ENCODE results near the gene TPM3.

Gene TPM3

DNA sequence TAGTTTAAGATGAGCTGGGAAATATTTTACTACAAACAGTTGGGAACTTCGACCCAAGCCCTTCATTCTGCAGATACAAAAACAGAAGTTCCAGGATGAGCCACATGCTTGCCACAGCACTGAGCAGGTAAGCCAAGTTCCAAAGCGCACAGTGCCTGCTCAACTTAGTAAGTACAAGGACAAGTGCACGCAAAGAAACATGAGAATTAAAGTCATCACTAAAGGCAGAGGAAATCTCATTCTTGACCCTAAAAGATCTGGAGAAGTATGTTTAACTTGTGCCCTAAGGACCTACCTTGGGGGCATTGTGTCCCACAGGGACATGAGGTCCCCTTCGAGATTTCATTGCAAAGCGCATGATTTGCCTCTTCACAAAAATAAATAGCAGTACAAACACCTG, 27.6 kb upstream of the TPM3 start:
- Histone ChIP-seq H2AFZ (ENCODE audit: low read length) (no peak overlapping the region), H3K36me3 (replicated peaks in 1 of 2; ENCODE audit: control insufficient read depth in 2 of 2, insufficient read depth in 2 of 2, low read length in 2 of 2) (peaks cover 11 to 64% of the 10 kb centered on the region in 2 donors), H3K27me3 (ENCODE audit: control insufficient read depth in 3 of 3, insufficient read depth in 3 of 3, low read depth in 1 of 3, low read length in 3 of 3) (no peaks in the 10 kb centered on the region), H3K9ac (ENCODE audit: low read depth, low read length, poor library complexity) (peak overlapping the region; percentile 7), H3K4me1 (ENCODE audit: control insufficient read depth in 2 of 2, insufficient read depth in 1 of 2, low read depth in 1 of 2, low read length in 2 of 2) (peaks cover 4 to 7% of the 10 kb centered on the region in 2 donors), H2BK120ac (ENCODE audit: low read depth, low read length) (no peak overlapping the region), H4K8ac (ENCODE audit: low read depth, low read length) (no peak overlapping the region), H3K23ac (ENCODE audit: low read depth, low read length, poor library complexity) (no peak overlapping the region), H4K91ac (ENCODE audit: low read depth, low read length, poor library complexity) (no peak overlapping the region), H3K9me3 (replicated peaks in 1 of 2; ENCODE audit: control insufficient read depth in 2 of 2, insufficient read depth in 1 of 2, low read depth in 1 of 2, low read length in 2 of 2) (peaks cover 0 to 6% of the 10 kb centered on the region in 2 donors), H2BK5ac (ENCODE audit: low read length) (peak overlapping the region; percentile 96), H3K14ac (ENCODE audit: low read length) (no peak overlapping the region), H3K79me1 (ENCODE audit: low read depth, low read length) (peaks cover 3% of the 10 kb centered on the region), H3K18ac (ENCODE audit: low read length) (no peak overlapping the region), H2AK5ac (ENCODE audit: low read depth, low read length) (no peak overlapping the region), H3K4ac (ENCODE audit: low read length) (no peak overlapping the region), H3K4me3 (ENCODE audit: low read length in 2 of 2) (peak overlapping the region; percentile 92 to 96), H3K4me2 (ENCODE audit: insufficient read depth, low read length, poor library complexity, severe bottlenecking) (peak overlapping the region; percentile 75), H3K27ac (replicated peaks; ENCODE audit: low read length) (peak overlapping the region; percentile 99), H2BK12ac (ENCODE audit: low read length) (no peak overlapping the region), H2BK15ac (ENCODE audit: low read length) (no peak overlapping the region)
- no peak for DNase-seq (ENCODE audit: low spot score)
- no CpG with 5 or more reads among the region's 5 CpGs for WGBS, 2 donors (ENCODE audit: extremely low coverage in 2 of 2, insufficient read length in 2 of 2, insufficient replicate concordance in 1 of 2)

DNA sequence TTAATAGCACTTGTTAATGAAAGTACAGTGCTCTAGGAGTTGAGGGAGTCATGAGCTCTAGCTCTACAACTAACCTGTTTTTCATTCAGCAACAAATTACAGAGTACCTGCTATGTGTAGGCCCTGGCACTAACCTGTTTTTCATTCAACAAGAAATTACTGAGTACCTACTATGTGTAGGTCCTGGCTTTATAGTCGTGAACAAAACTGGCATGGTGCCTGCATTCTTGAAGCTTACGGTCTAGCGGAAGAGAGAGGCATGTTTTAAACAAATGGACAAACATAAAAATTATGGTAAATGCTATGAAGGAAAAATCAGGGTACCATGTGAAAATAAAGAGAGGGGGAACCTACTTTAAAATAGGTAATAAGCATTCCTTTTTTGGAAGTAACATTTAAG, 26.6 kb upstream of the TPM3 start:
- Histone ChIP-seq H3K4ac (ENCODE audit: low read length) (no peak overlapping the region), H3K4me2 (ENCODE audit: insufficient read depth, low read length, poor library complexity, severe bottlenecking) (no peak overlapping the region), H3K23ac (ENCODE audit: low read depth, low read length, poor library complexity) (no peak overlapping the region), H3K79me1 (ENCODE audit: low read depth, low read length) (peaks cover 3% of the 10 kb centered on the region), H3K18ac (ENCODE audit: low read length) (no peak overlapping the region), H3K14ac (ENCODE audit: low read length) (no peak overlapping the region), H4K8ac (ENCODE audit: low read depth, low read length) (no peak overlapping the region), H2BK15ac (ENCODE audit: low read length) (no peak overlapping the region), H3K9me3 (replicated peaks in 1 of 2; ENCODE audit: control insufficient read depth in 2 of 2, insufficient read depth in 1 of 2, low read depth in 1 of 2, low read length in 2 of 2) (peaks cover 0 to 6% of the 10 kb centered on the region in 2 donors), H2BK120ac (ENCODE audit: low read depth, low read length) (no peak overlapping the region), H2BK12ac (ENCODE audit: low read length) (no peak overlapping the region), H3K4me3 (ENCODE audit: low read length in 2 of 2) (peak overlapping the region in 1 of 2 donors; percentile 96), H4K91ac (ENCODE audit: low read depth, low read length, poor library complexity) (no peak overlapping the region), H2BK5ac (ENCODE audit: low read length) (no peak overlapping the region), H3K27ac (replicated peaks; ENCODE audit: low read length) (no peak overlapping the region), H3K27me3 (ENCODE audit: control insufficient read depth in 3 of 3, insufficient read depth in 3 of 3, low read depth in 1 of 3, low read length in 3 of 3) (no peaks in the 10 kb centered on the region), H2AK5ac (ENCODE audit: low read depth, low read length) (no peak overlapping the region), H2AFZ (ENCODE audit: low read length) (no peak overlapping the region), H3K4me1 (ENCODE audit: control insufficient read depth in 2 of 2, insufficient read depth in 1 of 2, low read depth in 1 of 2, low read length in 2 of 2) (peaks cover 4 to 7% of the 10 kb centered on the region in 2 donors), H3K36me3 (replicated peaks in 1 of 2; ENCODE audit: control insufficient read depth in 2 of 2, insufficient read depth in 2 of 2, low read length in 2 of 2) (peaks cover 17 to 64% of the 10 kb centered on the region in 2 donors), H3K9ac (ENCODE audit: low read depth, low read length, poor library complexity) (no peak overlapping the region)
- DNase-seq (ENCODE audit: low spot score): no peak
- WGBS, 2 donors (ENCODE audit: extremely low coverage in 2 of 2, insufficient read length in 2 of 2, insufficient replicate concordance in 1 of 2): no CpG with 5 or more reads among the region's 3 CpGs

DNA sequence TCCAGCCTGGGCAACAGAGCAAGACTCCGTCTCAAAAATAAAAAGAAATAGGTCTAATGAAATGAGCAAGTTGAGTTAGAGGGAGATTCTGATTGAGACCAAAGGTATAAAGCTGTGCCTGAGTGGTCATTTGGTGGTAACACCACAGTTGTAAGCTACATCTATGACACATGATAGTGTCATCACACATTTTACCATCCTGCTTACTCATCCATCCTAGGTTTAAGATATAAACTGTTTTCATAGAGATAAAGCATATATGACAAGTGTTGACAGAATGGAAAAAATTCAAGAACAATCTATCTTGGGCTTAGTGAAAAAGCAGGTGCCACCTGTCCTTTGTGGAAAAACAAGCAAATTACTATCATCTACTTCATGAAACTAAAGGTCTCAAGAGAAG, 21.4 kb upstream of the TPM3 start:
- Histone ChIP-seq H3K36me3 (replicated peaks in 1 of 2; ENCODE audit: control insufficient read depth in 2 of 2, insufficient read depth in 2 of 2, low read length in 2 of 2) (peaks cover 30 to 93% of the 10 kb centered on the region in 2 donors), H3K27ac (replicated peaks; ENCODE audit: low read length) (no peak overlapping the region), H3K4ac (ENCODE audit: low read length) (no peak overlapping the region), H2AK5ac (ENCODE audit: low read depth, low read length) (no peak overlapping the region), H2BK12ac (ENCODE audit: low read length) (no peak overlapping the region), H3K4me3 (ENCODE audit: low read length in 2 of 2) (no peak overlapping the region), H2BK120ac (ENCODE audit: low read depth, low read length) (no peak overlapping the region), H3K9me3 (replicated peaks in 1 of 2; ENCODE audit: control insufficient read depth in 2 of 2, insufficient read depth in 1 of 2, low read depth in 1 of 2, low read length in 2 of 2) (no peaks in the 10 kb centered on the region), H3K18ac (ENCODE audit: low read length) (no peak overlapping the region), H3K4me1 (ENCODE audit: control insufficient read depth in 2 of 2, insufficient read depth in 1 of 2, low read depth in 1 of 2, low read length in 2 of 2) (no peaks in the 10 kb centered on the region), H3K27me3 (ENCODE audit: control insufficient read depth in 3 of 3, insufficient read depth in 3 of 3, low read depth in 1 of 3, low read length in 3 of 3) (no peaks in the 10 kb centered on the region), H4K8ac (ENCODE audit: low read depth, low read length) (no peak overlapping the region), H3K14ac (ENCODE audit: low read length) (no peak overlapping the region), H3K4me2 (ENCODE audit: insufficient read depth, low read length, poor library complexity, severe bottlenecking) (no peak overlapping the region), H2BK5ac (ENCODE audit: low read length) (no peak overlapping the region), H4K91ac (ENCODE audit: low read depth, low read length, poor library complexity) (no peak overlapping the region), H2AFZ (ENCODE audit: low read length) (no peak overlapping the region), H3K9ac (ENCODE audit: low read depth, low read length, poor library complexity) (no peak overlapping the region), H2BK15ac (ENCODE audit: low read length) (no peak overlapping the region), H3K23ac (ENCODE audit: low read depth, low read length, poor library complexity) (no peak overlapping the region), H3K79me1 (ENCODE audit: low read depth, low read length) (peaks cover 2% of the 10 kb centered on the region)
- no CpG with 5 or more reads among the region's 1 CpG for WGBS, 2 donors (ENCODE audit: extremely low coverage in 2 of 2, insufficient read length in 2 of 2, insufficient replicate concordance in 1 of 2)
- no peak for DNase-seq (ENCODE audit: low spot score)

DNA sequence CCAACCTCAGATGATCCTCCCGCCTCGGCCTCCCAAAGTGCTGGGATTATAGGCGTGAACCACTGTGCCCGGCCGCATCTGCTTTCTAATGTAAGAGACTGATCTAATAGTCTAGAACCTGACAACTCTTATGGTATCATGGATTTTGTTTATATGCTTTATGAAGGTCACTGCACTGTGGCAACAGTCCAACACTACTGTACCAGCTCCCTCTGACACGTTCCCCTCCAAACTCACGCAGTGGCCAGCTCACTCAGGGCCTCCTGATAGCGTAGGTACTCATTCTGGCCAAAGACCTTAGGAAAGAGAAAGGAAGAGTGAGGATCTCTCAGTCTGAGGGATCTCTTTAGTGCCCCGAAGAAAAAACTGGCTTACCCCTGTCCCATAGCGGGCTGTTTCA, 20.2 kb upstream of the TPM3 start:
- H2BK15ac ChIP-seq (ENCODE audit: low read length): no peak overlapping the region
- no peak for DNase-seq (ENCODE audit: low spot score)
- H3K23ac ChIP-seq (ENCODE audit: low read depth, low read length, poor library complexity): no peak overlapping the region
- H3K36me3 ChIP-seq (replicated peaks in 1 of 2; ENCODE audit: control insufficient read depth in 2 of 2, insufficient read depth in 2 of 2, low read length in 2 of 2): peaks cover 30 to 92% of the 10 kb centered on the region in 2 donors
- no CpG with 5 or more reads among the region's 10 CpGs for WGBS, 2 donors (ENCODE audit: extremely low coverage in 2 of 2, insufficient read length in 2 of 2, insufficient replicate concordance in 1 of 2)
- H3K4me2 ChIP-seq (ENCODE audit: insufficient read depth, low read length, poor library complexity, severe bottlenecking): no peak overlapping the region
- H3K9me3 ChIP-seq (replicated peaks in 1 of 2; ENCODE audit: control insufficient read depth in 2 of 2, insufficient read depth in 1 of 2, low read depth in 1 of 2, low read length in 2 of 2): no peaks in the 10 kb centered on the region
- no peak overlapping the region for H4K91ac ChIP-seq (ENCODE audit: low read depth, low read length, poor library complexity)
- H3K27ac ChIP-seq (replicated peaks; ENCODE audit: low read length): no peak overlapping the region
- no peak overlapping the region for H3K18ac ChIP-seq (ENCODE audit: low read length)
- no peak overlapping the region for H2BK120ac ChIP-seq (ENCODE audit: low read depth, low read length)
- no peaks in the 10 kb centered on the region for H3K27me3 ChIP-seq (ENCODE audit: control insufficient read depth in 3 of 3, insufficient read depth in 3 of 3, low read depth in 1 of 3, low read length in 3 of 3)
- no peak overlapping the region for H3K14ac ChIP-seq (ENCODE audit: low read length)
- no peak overlapping the region for H3K4me3 ChIP-seq (ENCODE audit: low read length in 2 of 2)
- no peak overlapping the region for H2BK5ac ChIP-seq (ENCODE audit: low read length)
- H2BK12ac ChIP-seq (ENCODE audit: low read length): no peak overlapping the region
- no peak overlapping the region for H2AK5ac ChIP-seq (ENCODE audit: low read depth, low read length)
- H3K79me1 ChIP-seq (ENCODE audit: low read depth, low read length): peaks cover 2% of the 10 kb centered on the region
- no peak overlapping the region for H2AFZ ChIP-seq (ENCODE audit: low read length)
- H3K4me1 ChIP-seq (ENCODE audit: control insufficient read depth in 2 of 2, insufficient read depth in 1 of 2, low read depth in 1 of 2, low read length in 2 of 2): peaks cover 0 to 3% of the 10 kb centered on the region in 2 donors
- no peak overlapping the region for H4K8ac ChIP-seq (ENCODE audit: low read depth, low read length)
- H3K9ac ChIP-seq (ENCODE audit: low read depth, low read length, poor library complexity): no peak overlapping the region
- no peak overlapping the region for H3K4ac ChIP-seq (ENCODE audit: low read length)
